B cell (primary cell): ENCODE data around the gene HDHD3. TPM values are rescaled to one million over a fixed set of nuclear protein-coding genes. Genes with fewer than 3 reads are reported as not detected.

Experiments used
- ATAC-seq: fragments of 200-7000 bp; cut with Tn5 transposase; one replicate; pipeline ENCODE4 v1.10.0; 2021; ENCODE audit warnings: low read depth, mild to moderate bottlenecking, moderate number of reproducible peaks, moderate library complexity
- CTCF ChIA-PET: fragments of 350-600 bp; sonication (Branson Sonifier 250); formaldehyde crosslinking; loops from one replicate; lab custom pipeline; 2021; ENCODE audit warnings: antibody characterized with exemption, inconsistent platforms; lab: Charles Lee
- POLR2A ChIA-PET: fragments of 350-600 bp; sonication (Branson Sonifier 250); formaldehyde crosslinking; loops from one replicate; lab custom pipeline; 2021; ENCODE audit warnings: antibody characterized with exemption; lab: Charles Lee
- DNase-seq: peaks from one replicate; pipeline ENCODE4 v3.0.0; 2013
- H2AFZ ChIP-seq: 2 replicates; pipeline ENCODE4 v1.6.1; 2012; ENCODE audit warnings: mild to moderate bottlenecking, low read depth, low read length; ENCODE audit not compliant: insufficient read depth, poor library complexity, severe bottlenecking
- H3K27ac ChIP-seq, 2 donors: 1 replicate in 1 of 2; 2 replicates in 1 of 2; pipeline ENCODE4 v1.5.1; 2012 to 2013; ENCODE audit warnings: low read length in 2 of 2, mild to moderate bottlenecking in 2 of 2, moderate library complexity in 1 of 2
- H3K27me3 ChIP-seq, 4 experiments: fragments of 200-600 bp in 1 of 4; sonication (generic) in 1 of 4; replicated peaks in 1 of 4; 1 replicate in 2 of 4; 2 replicates in 2 of 4; pipeline versions ENCODE4 v1.6.1 to v1.7.0; 2013 to 2016; ENCODE audit warnings: low read length in 3 of 4, mild to moderate bottlenecking in 2 of 4, mixed read lengths in 1 of 4, moderate library complexity in 1 of 4; ENCODE audit not compliant: insufficient read depth in 4 of 4, control insufficient read depth in 3 of 4; ENCODE audit errors: control extremely low read depth in 1 of 4
- H3K36me3 ChIP-seq, 2 experiments: replicated peaks in 1 of 2; 1 replicate in 1 of 2; 2 replicates in 1 of 2; pipeline versions ENCODE4 v1.6.1 to v1.7.1; 2013; ENCODE audit warnings: low read length in 1 of 2; ENCODE audit not compliant: insufficient read depth in 2 of 2, control insufficient read depth in 1 of 2; ENCODE audit errors: control extremely low read depth in 1 of 2, extremely low read depth in 1 of 2
- H3K4me1 ChIP-seq, 2 donors: fragments of 200-600 bp in 1 of 2; sonication (generic) in 1 of 2; 1 replicate in 1 of 2; 2 replicates in 1 of 2; pipeline versions ENCODE4 v1.5.1 to v1.6.1; 2013 to 2017; ENCODE audit warnings: low read length in 2 of 2; ENCODE audit not compliant: control insufficient read depth in 2 of 2, insufficient read depth in 2 of 2
- H3K4me2 ChIP-seq: replicated peaks from 2 replicates; pipeline ENCODE3; 2012; ENCODE audit warnings: mild to moderate bottlenecking, low read depth, low read length; ENCODE audit not compliant: poor library complexity, severe bottlenecking
- H3K4me3 ChIP-seq, 5 experiments: fragments of 200-600 bp in 1 of 5; sonication (generic) in 1 of 5; 1 replicate in 3 of 5; 2 replicates in 2 of 5; pipeline versions ENCODE4 v1.5.1 to v1.7.0; 2011 to 2016; ENCODE audit warnings: low read length in 4 of 5, mild to moderate bottlenecking in 4 of 5, low read depth in 2 of 5, control low read depth in 1 of 5, moderate library complexity in 1 of 5; ENCODE audit not compliant: insufficient read depth in 1 of 5; ENCODE audit errors: control extremely low read depth in 1 of 5, extremely low read depth in 1 of 5
- H3K79me2 ChIP-seq: fragments of 200-600 bp; sonication (generic); one replicate; pipeline ENCODE4 v1.6.0; 2016; ENCODE audit warnings: low read length; ENCODE audit not compliant: control insufficient read depth, insufficient read depth
- H3K9ac ChIP-seq: fragments of 200-600 bp; sonication (generic); 2 replicates; pipeline ENCODE4 v1.6.1; 2017; ENCODE audit warnings: mild to moderate bottlenecking, low read length, moderate library complexity
- H3K9me3 ChIP-seq, 3 donors: one replicate each; pipeline versions ENCODE4 v1.6.1 to v1.7.1; 2013; ENCODE audit warnings: low read length in 2 of 3; ENCODE audit not compliant: control insufficient read depth in 2 of 3, insufficient read depth in 1 of 3; ENCODE audit errors: control extremely low read depth in 1 of 3
- H4K20me1 ChIP-seq: 2 replicates; pipeline ENCODE4 v1.6.0; 2012; ENCODE audit warnings: mild to moderate bottlenecking, low read length; ENCODE audit not compliant: insufficient read depth, control insufficient read depth, poor library complexity, severe bottlenecking
- H3K27ac Mint-ChIP-seq: one replicate; pipeline ENCODE4 v1.8.0; 2021; ENCODE audit warnings: mixed read lengths
- H3K27me3 Mint-ChIP-seq: one replicate; pipeline ENCODE4 v1.8.0; 2021; ENCODE audit warnings: mixed read lengths
- H3K4me1 Mint-ChIP-seq: one replicate; pipeline ENCODE4 v1.8.0; 2021; ENCODE audit warnings: mixed read lengths
- H3K4me3 Mint-ChIP-seq: one replicate; pipeline ENCODE4 v1.8.0; 2021; ENCODE audit warnings: mixed read lengths
- H3K9me3 Mint-ChIP-seq: one replicate; pipeline ENCODE4 v1.8.0; 2022; ENCODE audit warnings: mixed read lengths; ENCODE audit not compliant: insufficient read depth
- CTCF ChIP-seq: fragments of 200-600 bp; IDR thresholded peaks from one replicate; pipeline ENCODE4 v1.8.0; 2022; ENCODE audit warnings: antibody characterized with exemption, mild to moderate bottlenecking
- EZH2 ChIP-seq: IDR thresholded peaks from 2 replicates; pipeline ENCODE4 v1.6.1; 2012; ENCODE audit warnings: borderline replicate concordance, low read depth, mild to moderate bottlenecking, moderate library complexity, low read length; ENCODE audit not compliant: insufficient read depth, poor library complexity, severe bottlenecking
- WGBS: methylation state at CpG from one replicate; pipeline ENCODE4 v1.1.5; 2013; ENCODE audit warnings: missing lambda C conversion rate; ENCODE audit not compliant: insufficient coverage; 5-methylcytosine and 5-hydroxymethylcytosine counted together
- intact Hi-C: fragments of 100-400 bp; cut with micrococcal nuclease; formaldehyde crosslinking; loops from one replicate; pipeline ENCODE4 v1.10.0; 2022
- polyA plus RNA-seq: library from polyadenylated mRNA; depleted of rRNA; stranded (reverse); fragments of >200 nt; gene quantifications from 2 replicates; pipeline ENCODE4 v1.2.3, GENCODE V29; 2012
- total RNA-seq, 2 donors: library from RNA; stranded (reverse); fragments of 120-200 nt in 1 of 2; gene quantifications; 1 replicate in 1 of 2; 2 replicates in 1 of 2; pipeline versions ENCODE4 v1.2.3 to v1.2.4, GENCODE V29; 2013 to 2022

HDHD3 gene
- total and polyA plus RNA-seq, 2 donors (not counting 1 experiment from before 2014, with no cell fraction given), result 26.2 to 36.3 TPM

- peak within 1 kb of the TSS; percentile 89 for H3K4me2 ChIP-seq
- DNase-seq, result peak; percentile 84
- H3K27ac ChIP-seq, result peak within 1 kb of the TSS in 1 of 2 donors; percentile 41
- H3K27me3 ChIP-seq, result no peaks in the 10 kb centered on the region
- ChIA-PET POLR2A (interaction anchor here (0.9 to 1.4 kb wide), 3 partner anchors 11 to 70 kb away, joined by 3 to 7 read pairs (median 5); partner anchors contain the start of genes C9orf43 and POLE3), CTCF (interaction anchor here (0.7 to 1.9 kb wide), 9 partner anchors 10 to 318 kb away, joined by 3 to 17 read pairs (median 6); partner anchors contain the start of genes ALAD, BSPRY, CDC26 and POLE3)
- no peaks in the 10 kb centered on the region for H3K79me2 ChIP-seq
- H3K9ac ChIP-seq, result peak within 1 kb of the TSS; percentile 83
- no peaks in the 10 kb centered on the region for H3K9me3 ChIP-seq
- H3K4me3 Mint-ChIP-seq, result peak within 1 kb of the TSS; percentile 90
- H3K4me1 ChIP-seq, result peaks cover 8 to 12% of the 10 kb centered on the region in 2 donors
- peak within 1 kb of the TSS; percentile 42 to 85 (median 73) for H3K4me3 ChIP-seq
- intact Hi-C loops, result loop anchor here (1.0 to 2.0 kb wide), 6 partner anchors 11 to 242 kb away; partner anchors contain the start of genes ALAD, C9orf43, CDC26 and HDHD3
- WGBS, result 1% methylated on average over 46 of the region's 46 CpGs
- H2AFZ ChIP-seq, result peak within 1 kb of the TSS; percentile 98
- no peaks in the 10 kb centered on the region for H4K20me1 ChIP-seq
- no peak for TF ChIP-seq CTCF
- TF ChIP-seq EZH2, result no peak
- no peaks in the 10 kb centered on the region for H3K36me3 ChIP-seq
- peaks cover 8% of the 10 kb centered on the region for H3K27me3 Mint-ChIP-seq
- peak; percentile 97 for ATAC-seq
- H3K27ac Mint-ChIP-seq, result peak within 1 kb of the TSS; percentile 84
- H3K9me3 Mint-ChIP-seq, result no peaks in the 10 kb centered on the region
- peaks cover 16% of the 10 kb centered on the region for H3K4me1 Mint-ChIP-seq
Observed at GRCh38 chr9:113340011-113340699, 36.6 kb downstream of the HDHD3 start, which contains the start of gene WDR31. WDR31 (minus strand) TSS chr9:113340275; CDS start chr9:113332022, 8,253 bp downstream.

DNA sequence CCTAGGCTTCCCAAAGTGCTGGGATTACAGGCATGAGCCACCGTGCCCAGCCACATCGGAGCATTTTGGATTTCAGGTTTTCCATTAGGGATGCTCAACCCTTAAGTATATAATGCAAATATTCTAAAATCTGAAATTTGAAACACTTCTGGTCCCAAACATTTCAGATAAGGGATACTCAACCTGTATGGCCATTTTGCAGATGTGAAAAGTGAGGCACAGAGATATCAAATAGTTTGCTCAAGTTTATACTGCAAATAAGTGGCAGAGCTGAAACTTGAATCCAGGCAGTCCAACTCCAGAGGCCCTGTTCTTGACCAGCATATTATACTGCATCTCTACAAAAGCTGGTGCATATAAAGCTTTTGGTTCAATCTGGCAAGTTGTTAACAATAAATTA is 39.1 kb downstream of the HDHD3 start:
- Histone ChIP-seq H3K27ac (no peak overlapping the region), H3K36me3 (no peaks in the 10 kb centered on the region), H3K4me3 (no peak overlapping the region), H3K79me2 (no peaks in the 10 kb centered on the region), H3K4me2 (no peak overlapping the region), H3K9me3 (no peaks in the 10 kb centered on the region), H2AFZ (no peak overlapping the region), H3K4me1 (peaks cover 8 to 12% of the 10 kb centered on the region in 2 donors), H4K20me1 (no peaks in the 10 kb centered on the region), H3K9ac (no peak overlapping the region), H3K27me3 (no peaks in the 10 kb centered on the region)
- no peak overlapping the region for H3K4me3 Mint-ChIP-seq
- H3K27me3 Mint-ChIP-seq, result peaks cover 8% of the 10 kb centered on the region
- DNase-seq, result no peak
- no peaks in the 10 kb centered on the region for H3K9me3 Mint-ChIP-seq
- ChIA-PET CTCF (no interaction called here), POLR2A (no interaction called here)
- intact Hi-C loops, result loop anchor here (2.0 kb wide), 1 partner anchor 13 kb away; no protein-coding TSS in a partner anchor
- no CpG with 5 or more reads among the region's 2 CpGs for WGBS
- no peak for ATAC-seq
- H3K4me1 Mint-ChIP-seq, result peaks cover 16% of the 10 kb centered on the region
- TF ChIP-seq CTCF, result no peak
- TF ChIP-seq EZH2, result no peak
- H3K27ac Mint-ChIP-seq, result no peak overlapping the region
